HEK293 (cell line): ENCODE data around the gene ZNF23.

Experiments used
- CTCF ChIA-PET: fragments of 350-600 bp; formaldehyde crosslinking; extraction: SDS; loops from one replicate; lab custom pipeline; 2021; ENCODE audit warnings: antibody characterized with exemption; lab: Yijun Ruan, JAX
- POLR2A ChIA-PET: fragments of 300-600 bp; formaldehyde crosslinking; extraction: SDS; loops from one replicate; lab custom pipeline; 2020; ENCODE audit warnings: antibody characterized with exemption, inconsistent platforms; lab: Yijun Ruan, JAX
- H3K27ac ChIP-seq: fragments of 200-500 bp; sonication (Bioruptor generic); 2 replicates; pipeline ENCODE4 v1.5.1; 2014; ENCODE audit warnings: low read depth, low read length, control low read depth, inconsistent platforms; ENCODE audit errors: extremely low read depth
- H3K36me3 ChIP-seq, 2 experiments: fragments of 200-500 bp in 1 of 2; sonication (Bioruptor generic) in 1 of 2; 1 replicate in 1 of 2; 2 replicates in 1 of 2; pipeline ENCODE4 v1.5.1; 2014 to 2017; ENCODE audit warnings: inconsistent platforms in 2 of 2, low read length in 2 of 2; ENCODE audit not compliant: control insufficient read depth in 2 of 2, insufficient read depth in 1 of 2
- H3K4me1 ChIP-seq: fragments of 200-500 bp; sonication (Bioruptor generic); 2 replicates; pipeline ENCODE4 v1.5.1; 2014; ENCODE audit warnings: mild to moderate bottlenecking, low read length, inconsistent platforms; ENCODE audit not compliant: control insufficient read depth, insufficient read depth
- H3K4me3 ChIP-seq: 2 replicates; pipeline ENCODE4 v1.5.1; 2011; ENCODE audit warnings: low read depth, mild to moderate bottlenecking, control low read depth, low read length, moderate library complexity
- H3K9me3 ChIP-seq: fragments of 200-500 bp; sonication (Bioruptor generic); 2 replicates; pipeline ENCODE4 v1.5.1; 2014; ENCODE audit warnings: low read depth, low read length, inconsistent platforms; ENCODE audit not compliant: control insufficient read depth, insufficient read depth
- BCL11A ChIP-seq: fragments of 450-650 bp; formaldehyde crosslinking; IDR thresholded peaks from 2 replicates; pipeline ENCODE4 v1.5.1; 2016; ENCODE audit warnings: low read depth, missing biosample characterization, missing genetic modification characterization
- FEZF1 ChIP-seq: fragments of 450-650 bp; formaldehyde crosslinking; IDR thresholded peaks from 2 replicates; pipeline ENCODE4 v1.5.1; 2016; ENCODE audit warnings: missing biosample characterization, missing genetic modification characterization
- GLI2 ChIP-seq: fragments of 450-650 bp; formaldehyde crosslinking; IDR thresholded peaks from 2 replicates; pipeline ENCODE4; 2017; ENCODE audit warnings: missing biosample characterization, missing genetic modification characterization, low read depth, borderline replicate concordance
- SCRT2 ChIP-seq: fragments of 450-650 bp; formaldehyde crosslinking; IDR thresholded peaks from 2 replicates; pipeline ENCODE4 v1.5.1; 2016; ENCODE audit warnings: missing biosample characterization, missing genetic modification characterization
- SETDB1 ChIP-seq: IDR thresholded peaks from one replicate; pipeline ENCODE4 v1.6.1; 2017; ENCODE audit warnings: mild to moderate bottlenecking, low read length, moderate library complexity, mixed read lengths; ENCODE audit not compliant: insufficient read length
- ZBTB17 ChIP-seq: fragments of 450-650 bp; formaldehyde crosslinking; IDR thresholded peaks from 2 replicates; pipeline ENCODE4 v1.5.1; 2016; ENCODE audit warnings: missing biosample characterization, missing genetic modification characterization
- ZBTB20 ChIP-seq: fragments of 450-650 bp; formaldehyde crosslinking; IDR thresholded peaks from 2 replicates; pipeline ENCODE4 v1.5.1; 2016; ENCODE audit warnings: missing biosample characterization, missing genetic modification characterization
- ZIC2 ChIP-seq: fragments of 450-650 bp; formaldehyde crosslinking; IDR thresholded peaks from 2 replicates; pipeline ENCODE4 v1.5.1; 2016; ENCODE audit warnings: missing biosample characterization, missing genetic modification characterization
- ZNF169 ChIP-seq: fragments of 450-650 bp; formaldehyde crosslinking; IDR thresholded peaks from 2 replicates; pipeline ENCODE4 v1.5.1; 2016; ENCODE audit warnings: missing biosample characterization, missing genetic modification characterization
- ZNF394 ChIP-seq: fragments of 450-650 bp; formaldehyde crosslinking; IDR thresholded peaks from 2 replicates; pipeline ENCODE4 v1.5.1; 2016; ENCODE audit warnings: missing biosample characterization, missing genetic modification characterization, mild to moderate bottlenecking, moderate library complexity, borderline replicate concordance
- ZNF514 ChIP-seq: fragments of 450-650 bp; formaldehyde crosslinking; IDR thresholded peaks from 2 replicates; pipeline ENCODE4 v1.5.1; 2016; ENCODE audit warnings: missing biosample characterization, missing genetic modification characterization
- ZNF521 ChIP-seq: fragments of 450-650 bp; formaldehyde crosslinking; IDR thresholded peaks from 2 replicates; pipeline ENCODE4 v1.5.1; 2017; ENCODE audit warnings: missing biosample characterization, mild to moderate bottlenecking, missing genetic modification characterization
- ZNF544 ChIP-seq: fragments of 450-650 bp; formaldehyde crosslinking; IDR thresholded peaks from 2 replicates; pipeline ENCODE4 v1.5.0; 2017; ENCODE audit warnings: missing biosample characterization, missing genetic modification characterization
- ZNF600 ChIP-seq: fragments of 450-650 bp; formaldehyde crosslinking; IDR thresholded peaks from 2 replicates; pipeline ENCODE4 v1.5.1; 2016; ENCODE audit warnings: missing biosample characterization, missing genetic modification characterization
- ZNF623 ChIP-seq: fragments of 450-650 bp; formaldehyde crosslinking; IDR thresholded peaks from 2 replicates; pipeline ENCODE4 v1.5.1; 2016; ENCODE audit warnings: missing biosample characterization, missing genetic modification characterization
- ZNF624 ChIP-seq: fragments of 450-650 bp; formaldehyde crosslinking; IDR thresholded peaks from 2 replicates; pipeline ENCODE4 v1.5.1; 2017; ENCODE audit warnings: missing biosample characterization, missing genetic modification characterization
- ZNF654 ChIP-seq: fragments of 450-650 bp; formaldehyde crosslinking; IDR thresholded peaks from 2 replicates; pipeline ENCODE4 v1.5.1; 2016; ENCODE audit warnings: low read depth, missing biosample characterization, missing genetic modification characterization
- ZNF660 ChIP-seq: fragments of 450-650 bp; IDR thresholded peaks from 2 replicates; pipeline ENCODE4 v1.5.1; 2018; ENCODE audit warnings: missing biosample characterization, mild to moderate bottlenecking, missing genetic modification characterization
- ZNF664 ChIP-seq: fragments of 450-650 bp; formaldehyde crosslinking; IDR thresholded peaks from 2 replicates; pipeline ENCODE4 v1.5.1; 2016; ENCODE audit warnings: missing biosample characterization, missing genetic modification characterization
- ZNF670 ChIP-seq: fragments of 450-650 bp; formaldehyde crosslinking; IDR thresholded peaks from 2 replicates; pipeline ENCODE4 v1.5.1; 2016; ENCODE audit warnings: missing biosample characterization, missing genetic modification characterization, low read depth
- ZNF785 ChIP-seq: fragments of 450-650 bp; formaldehyde crosslinking; IDR thresholded peaks from 2 replicates; pipeline ENCODE4 v1.5.1; 2016; ENCODE audit warnings: missing biosample characterization, missing genetic modification characterization
- TF ChIP-seq, protein P1 (sequence below): fragments of 450-650 bp; formaldehyde crosslinking; IDR thresholded peaks from 2 replicates; pipeline ENCODE4 v1.5.1; 2017; ENCODE audit warnings: missing biosample characterization, missing genetic modification characterization
- TF ChIP-seq, protein P2 (sequence below): fragments of 450-650 bp; formaldehyde crosslinking; IDR thresholded peaks from 2 replicates; pipeline ENCODE4 v1.5.1; 2017; ENCODE audit warnings: missing biosample characterization, missing genetic modification characterization
- TF ChIP-seq, protein P3 (sequence below): fragments of 450-650 bp; formaldehyde crosslinking; IDR thresholded peaks from 2 replicates; pipeline ENCODE4 v1.5.1; 2016; ENCODE audit warnings: missing biosample characterization, missing genetic modification characterization, borderline replicate concordance
- TF ChIP-seq, protein P4 (sequence below): fragments of 450-650 bp; formaldehyde crosslinking; IDR thresholded peaks from 2 replicates; pipeline ENCODE4 v1.5.1; 2016; ENCODE audit warnings: missing biosample characterization, missing genetic modification characterization
- TF ChIP-seq, protein P5 (sequence below): sonication (generic); formaldehyde crosslinking; IDR thresholded peaks from 2 replicates; pipeline ENCODE4 v1.8.1; 2022; ENCODE audit warnings: mild to moderate bottlenecking, moderate library complexity, missing genetic modification reagents

ZNF23 gene

DNA sequence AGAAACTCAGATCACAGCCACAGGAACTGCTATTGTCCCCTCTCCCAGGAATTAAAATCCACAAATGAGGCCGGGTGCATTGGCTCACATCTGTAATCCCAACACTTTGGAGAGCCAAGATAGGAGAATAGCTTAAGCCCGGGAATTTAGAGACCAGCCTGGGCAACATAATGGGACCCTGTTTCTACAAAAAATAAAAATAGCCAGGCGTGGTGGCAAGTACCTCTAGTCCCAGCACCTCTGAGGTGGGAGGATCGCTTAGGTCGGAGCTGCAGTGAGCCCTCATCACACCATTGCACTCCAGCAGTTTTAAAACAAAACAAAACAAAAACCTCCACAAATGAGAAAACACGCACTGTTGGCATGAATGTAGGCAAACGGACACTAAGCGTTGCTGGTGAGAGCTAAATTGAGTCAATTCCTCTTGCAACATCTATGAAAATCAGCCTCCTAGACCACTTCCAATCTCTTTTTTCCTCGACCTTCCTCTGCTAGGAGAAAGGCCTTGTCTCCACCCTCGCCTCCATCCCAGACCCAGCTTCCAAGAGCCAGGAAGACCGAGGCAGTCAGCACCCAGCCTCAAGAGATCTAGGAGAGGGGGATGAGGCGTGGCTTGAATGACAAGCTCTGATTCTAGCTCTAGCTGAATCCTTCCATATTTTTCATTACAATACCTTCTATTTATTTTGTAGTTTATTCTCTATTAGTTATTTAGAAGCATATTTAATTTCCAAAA lies 35.0 kb downstream of the ZNF23 start (continued):
- TF ChIP-seq BCL11A (tag by site-specific recombination): peak; percentile 81
- 0 out of 2 replicates have a peak, but pooled peaks have one; percentile 25 for TF ChIP-seq ZNF169
- TF ChIP-seq ZNF660 (tag by site-specific recombination): peak; percentile 25
- 0 out of 2 replicates have a peak, but pooled peaks have one; percentile 61 for TF ChIP-seq ZNF394
- TF ChIP-seq, protein P1, sequence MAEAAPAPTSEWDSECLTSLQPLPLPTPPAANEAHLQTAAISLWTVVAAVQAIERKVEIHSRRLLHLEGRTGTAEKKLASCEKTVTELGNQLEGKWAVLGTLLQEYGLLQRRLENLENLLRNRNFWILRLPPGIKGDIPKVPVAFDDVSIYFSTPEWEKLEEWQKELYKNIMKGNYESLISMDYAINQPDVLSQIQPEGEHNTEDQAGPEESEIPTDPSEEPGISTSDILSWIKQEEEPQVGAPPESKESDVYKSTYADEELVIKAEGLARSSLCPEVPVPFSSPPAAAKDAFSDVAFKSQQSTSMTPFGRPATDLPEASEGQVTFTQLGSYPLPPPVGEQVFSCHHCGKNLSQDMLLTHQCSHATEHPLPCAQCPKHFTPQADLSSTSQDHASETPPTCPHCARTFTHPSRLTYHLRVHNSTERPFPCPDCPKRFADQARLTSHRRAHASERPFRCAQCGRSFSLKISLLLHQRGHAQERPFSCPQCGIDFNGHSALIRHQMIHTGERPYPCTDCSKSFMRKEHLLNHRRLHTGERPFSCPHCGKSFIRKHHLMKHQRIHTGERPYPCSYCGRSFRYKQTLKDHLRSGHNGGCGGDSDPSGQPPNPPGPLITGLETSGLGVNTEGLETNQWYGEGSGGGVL (tag by site-specific recombination): peak; percentile 24
- no peak for TF ChIP-seq SETDB1
- no peak for TF ChIP-seq ZNF654 (tag by site-specific recombination)
- peak; percentile 91 for TF ChIP-seq ZBTB17 (tag by site-specific recombination)
- TF ChIP-seq, protein P2, sequence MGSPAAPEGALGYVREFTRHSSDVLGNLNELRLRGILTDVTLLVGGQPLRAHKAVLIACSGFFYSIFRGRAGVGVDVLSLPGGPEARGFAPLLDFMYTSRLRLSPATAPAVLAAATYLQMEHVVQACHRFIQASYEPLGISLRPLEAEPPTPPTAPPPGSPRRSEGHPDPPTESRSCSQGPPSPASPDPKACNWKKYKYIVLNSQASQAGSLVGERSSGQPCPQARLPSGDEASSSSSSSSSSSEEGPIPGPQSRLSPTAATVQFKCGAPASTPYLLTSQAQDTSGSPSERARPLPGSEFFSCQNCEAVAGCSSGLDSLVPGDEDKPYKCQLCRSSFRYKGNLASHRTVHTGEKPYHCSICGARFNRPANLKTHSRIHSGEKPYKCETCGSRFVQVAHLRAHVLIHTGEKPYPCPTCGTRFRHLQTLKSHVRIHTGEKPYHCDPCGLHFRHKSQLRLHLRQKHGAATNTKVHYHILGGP (tag by site-specific recombination): no peak

DNA sequence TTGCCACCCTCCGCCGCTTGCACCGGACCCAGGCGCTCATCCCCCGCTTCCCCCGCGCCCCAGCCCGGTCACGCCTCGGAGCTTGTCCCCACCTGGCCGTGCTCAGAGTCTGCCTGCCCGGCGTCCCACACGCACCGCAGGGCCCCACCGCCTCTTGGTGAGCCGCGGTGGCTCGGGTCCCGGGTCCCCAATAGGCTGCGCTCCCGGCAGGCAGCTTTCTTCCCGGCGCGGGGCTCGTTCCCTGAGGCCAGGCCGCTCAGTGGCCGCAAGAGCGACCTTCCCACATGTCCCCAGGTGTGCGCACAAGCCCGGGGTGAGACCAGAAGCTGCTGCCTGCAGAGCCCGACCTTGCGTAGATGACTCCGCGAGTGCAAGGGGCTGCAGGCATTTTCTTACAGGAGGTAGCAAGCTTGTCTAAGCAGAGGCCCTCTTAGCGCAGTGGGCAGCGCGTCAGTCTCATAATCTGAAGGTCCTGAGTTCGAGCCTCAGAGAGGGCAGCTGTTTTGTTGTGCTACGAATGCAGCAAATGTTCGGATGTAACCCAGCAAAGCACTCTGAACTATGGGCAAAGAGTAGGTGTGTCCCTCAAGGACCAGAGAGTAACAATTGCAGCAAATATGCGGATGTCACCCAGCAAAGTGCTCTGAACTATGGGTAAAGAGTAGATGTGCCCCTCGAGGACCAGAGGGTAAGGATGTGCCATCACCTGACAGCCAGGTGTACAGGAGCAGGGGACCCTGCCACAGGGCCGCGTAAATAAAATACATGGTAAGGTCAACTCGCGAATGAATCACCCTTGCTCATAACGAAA lies 35.8 kb downstream of the ZNF23 start:
- H3K27ac ChIP-seq: peak overlapping the region; percentile 27; the same call in 1 of the 2 replicates
- H3K9me3 ChIP-seq: no peaks in the 10 kb centered on the region
- no peaks in the 10 kb centered on the region for H3K4me1 ChIP-seq
- ChIA-PET CTCF (interaction anchor here (0.6 to 11.6 kb wide), 8 partner anchors 14 to 481 kb away, joined by 3 to 77 read pairs (median 4); no protein-coding TSS in a partner anchor), POLR2A (interaction anchor here (0.6 to 1.8 kb wide), 4 partner anchors 36 to 667 kb away, joined by 3 to 8 read pairs (median 6); partner anchors contain the start of genes DHX38, TXNL4B and ZNF23)
- H3K4me3 ChIP-seq: peak overlapping the region; percentile 59
- H3K36me3 ChIP-seq: no peaks in the 10 kb centered on the region
- TF ChIP-seq ZIC2 (tag by site-specific recombination): peak; percentile 74
- no peak for TF ChIP-seq ZNF670 (tag by site-specific recombination)
- TF ChIP-seq, protein P3, sequence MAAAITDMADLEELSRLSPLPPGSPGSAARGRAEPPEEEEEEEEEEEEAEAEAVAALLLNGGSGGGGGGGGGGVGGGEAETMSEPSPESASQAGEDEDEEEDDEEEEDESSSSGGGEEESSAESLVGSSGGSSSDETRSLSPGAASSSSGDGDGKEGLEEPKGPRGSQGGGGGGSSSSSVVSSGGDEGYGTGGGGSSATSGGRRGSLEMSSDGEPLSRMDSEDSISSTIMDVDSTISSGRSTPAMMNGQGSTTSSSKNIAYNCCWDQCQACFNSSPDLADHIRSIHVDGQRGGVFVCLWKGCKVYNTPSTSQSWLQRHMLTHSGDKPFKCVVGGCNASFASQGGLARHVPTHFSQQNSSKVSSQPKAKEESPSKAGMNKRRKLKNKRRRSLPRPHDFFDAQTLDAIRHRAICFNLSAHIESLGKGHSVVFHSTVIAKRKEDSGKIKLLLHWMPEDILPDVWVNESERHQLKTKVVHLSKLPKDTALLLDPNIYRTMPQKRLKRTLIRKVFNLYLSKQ (tag by site-specific recombination): no peak
- TF ChIP-seq GLI2: no peak
- TF ChIP-seq ZNF623: peak; percentile 28
- TF ChIP-seq, protein P2 (tag by site-specific recombination): no peak
- TF ChIP-seq ZNF785 (tag by site-specific recombination): peak; percentile 61; the same call in 1 of the 2 replicates
- TF ChIP-seq ZBTB20: peak; percentile 94
- TF ChIP-seq, protein P4, sequence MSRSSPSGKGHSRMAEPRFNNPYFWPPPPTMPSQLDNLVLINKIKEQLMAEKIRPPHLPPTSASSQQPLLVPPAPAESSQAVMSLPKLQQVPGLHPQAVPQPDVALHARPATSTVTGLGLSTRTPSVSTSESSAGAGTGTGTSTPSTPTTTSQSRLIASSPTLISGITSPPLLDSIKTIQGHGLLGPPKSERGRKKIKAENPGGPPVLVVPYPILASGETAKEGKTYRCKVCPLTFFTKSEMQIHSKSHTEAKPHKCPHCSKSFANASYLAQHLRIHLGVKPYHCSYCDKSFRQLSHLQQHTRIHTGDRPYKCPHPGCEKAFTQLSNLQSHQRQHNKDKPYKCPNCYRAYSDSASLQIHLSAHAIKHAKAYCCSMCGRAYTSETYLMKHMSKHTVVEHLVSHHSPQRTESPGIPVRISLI (tag by site-specific recombination): peak; percentile 15; the same call in 1 of the 2 replicates
- TF ChIP-seq, protein P5, sequence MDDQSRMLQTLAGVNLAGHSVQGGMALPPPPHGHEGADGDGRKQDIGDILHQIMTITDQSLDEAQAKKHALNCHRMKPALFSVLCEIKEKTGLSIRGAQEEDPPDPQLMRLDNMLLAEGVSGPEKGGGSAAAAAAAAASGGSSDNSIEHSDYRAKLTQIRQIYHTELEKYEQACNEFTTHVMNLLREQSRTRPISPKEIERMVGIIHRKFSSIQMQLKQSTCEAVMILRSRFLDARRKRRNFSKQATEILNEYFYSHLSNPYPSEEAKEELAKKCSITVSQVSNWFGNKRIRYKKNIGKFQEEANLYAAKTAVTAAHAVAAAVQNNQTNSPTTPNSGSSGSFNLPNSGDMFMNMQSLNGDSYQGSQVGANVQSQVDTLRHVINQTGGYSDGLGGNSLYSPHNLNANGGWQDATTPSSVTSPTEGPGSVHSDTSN (CRISPR knock-in tag): 0 out of 2 replicates have a peak, but pooled peaks have one; percentile 36
- TF ChIP-seq ZNF521 (tag by site-specific recombination): no peak
- TF ChIP-seq ZNF544 (tag by site-specific recombination): no peak
- TF ChIP-seq SCRT2: peak; percentile 63
- TF ChIP-seq FEZF1: peak; percentile 39; the same call in 1 of the 2 replicates
- TF ChIP-seq ZNF624: no peak
- TF ChIP-seq ZNF664: peak; percentile 88
- no peak for TF ChIP-seq ZNF514 (tag by site-specific recombination)
- peak; percentile 93 for TF ChIP-seq ZNF600 (tag by site-specific recombination)
